Measurements from ENCODE around the gene UNK. TPM values are rescaled to one million over a fixed set of nuclear protein-coding genes. Genes with fewer than 3 reads are reported as not detected.
"Not testable (repeated sequence)": the region's sequence is repeated elsewhere in the genome, so short reads cannot be mapped to it uniquely, and the experiment has no call there.

Gene UNK
- total RNA-seq, 4 donors from 2014 or later = 26.5 to 42.5 (median 31.9) TPM

DNA sequence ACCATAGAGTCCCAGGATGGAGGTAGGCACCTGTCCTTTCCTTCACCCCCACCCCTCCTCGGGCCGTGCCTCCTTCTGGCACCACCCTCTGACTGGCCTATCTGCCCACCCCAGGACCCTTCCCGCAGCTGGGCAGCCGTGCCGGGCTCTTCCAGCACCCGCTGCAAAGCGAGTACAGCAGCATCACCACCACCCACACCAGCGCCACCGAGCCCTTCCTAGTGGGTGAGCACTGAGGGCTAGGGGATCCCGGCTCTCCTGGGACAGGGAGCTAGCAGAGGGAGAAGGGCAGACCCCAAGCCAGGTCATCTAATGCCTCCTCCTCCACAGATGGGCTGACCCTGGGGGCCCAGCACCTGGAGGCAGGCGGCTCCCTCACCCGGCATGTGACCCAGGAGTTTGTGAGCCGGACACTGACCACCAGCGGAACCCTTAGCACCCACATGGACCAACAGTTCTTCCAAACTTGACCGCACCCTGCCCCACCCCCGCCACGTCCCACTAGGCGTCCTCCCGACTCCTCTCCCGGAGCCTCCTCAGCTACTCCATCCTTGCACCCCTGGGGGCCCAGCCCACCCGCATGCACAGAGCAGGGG is 27.4 kb upstream of the UNK start:
- TF ChIP-seq POLR2A (IDR thresholded peaks at IDR 0.05) = no peak
- no peak for TF ChIP-seq CTCF (IDR thresholded peaks at IDR 0.05)
- no peak overlapping the region for H3K4me3 ChIP-seq (ENCODE audit: low read depth, poor library complexity, severe bottlenecking)
- no peak for DNase-seq (ENCODE audit: low spot score in 2 of 2)
- intact Hi-C loops (cut with DNase I; ENCODE audit: low total_unique reads) = no loop called here
- 85 to 89% methylated on average over 21 of the region's 21 CpGs for WGBS, 2 donors

GRCh38 chr17:75758131-75758905 is 26.3 kb upstream of the UNK start:
- no peak for DNase-seq (ENCODE audit: low spot score in 2 of 2)
- intact Hi-C loops (cut with DNase I; ENCODE audit: low total_unique reads) = no loop called here
- WGBS, 2 donors = 79 to 90% methylated on average over 22 to 38 of the region's 41 CpGs
- TF ChIP-seq POLR2A (IDR thresholded peaks at IDR 0.05) (no peak), CTCF (IDR thresholded peaks at IDR 0.05) (no peak)
- no peak overlapping the region for H3K4me3 ChIP-seq (ENCODE audit: low read depth, poor library complexity, severe bottlenecking)

- intact Hi-C loops (cut with DNase I; ENCODE audit: low total_unique reads) = no loop called here
- no peak for TF ChIP-seq CTCF (IDR thresholded peaks at IDR 0.05)
- 47 to 77% methylated on average over 3 of the region's 3 CpGs for WGBS, 2 donors
These were observed 25.1 kb upstream of the UNK start for GRCh38 chr17:75759457-75759856.

GRCh38 chr17:75759978-75760640 is 24.5 kb upstream of the UNK start:
- DNase-seq (ENCODE audit: low spot score in 2 of 2); intact Hi-C loops (cut with DNase I; ENCODE audit: low total_unique reads): not testable (repeated sequence)

More at GRCh38 chr17:75759457-75759856, 25.1 kb upstream of the UNK start:
- H3K4me3 ChIP-seq (ENCODE audit: low read depth, poor library complexity, severe bottlenecking) = no peak overlapping the region
- DNase-seq (ENCODE audit: low spot score in 2 of 2) = no peak

GRCh38 chr17:75762513-75763268 is 21.9 kb upstream of the UNK start:
- H3K4me3 ChIP-seq (ENCODE audit: low read depth, poor library complexity, severe bottlenecking) = no peak overlapping the region
- intact Hi-C loops (cut with DNase I; ENCODE audit: low total_unique reads) = no loop called here
- no peak for DNase-seq (ENCODE audit: low spot score in 2 of 2)
- 84 to 87% methylated on average over 26 to 27 of the region's 27 CpGs for WGBS, 2 donors
- TF ChIP-seq CTCF (IDR thresholded peaks at IDR 0.05) = no peak
- TF ChIP-seq POLR2A (IDR thresholded peaks at IDR 0.05) = no peak

More at GRCh38 chr17:75759978-75760640, 24.5 kb upstream of the UNK start:
- H3K4me3 ChIP-seq (ENCODE audit: low read depth, poor library complexity, severe bottlenecking) = not testable (repeated sequence)
- WGBS, 2 donors = 86 to 91% methylated on average over 6 of the region's 6 CpGs

- TF ChIP-seq POLR2A (IDR thresholded peaks at IDR 0.05) (no peak), CTCF (IDR thresholded peaks at IDR 0.05) (no peak)
- H3K4me3 ChIP-seq (ENCODE audit: low read depth, poor library complexity, severe bottlenecking) = no peak overlapping the region
- WGBS, 2 donors = 79 to 80% methylated on average over 3 of the region's 3 CpGs
- intact Hi-C loops (cut with DNase I; ENCODE audit: low total_unique reads) = no loop called here
- DNase-seq (ENCODE audit: low spot score in 2 of 2) = no peak
These were observed 21.4 kb upstream of the UNK start for GRCh38 chr17:75763269-75763607.
